Measurements from ENCODE around the gene MESP2. TPM values are rescaled to one million over a fixed set of nuclear protein-coding genes. Genes with fewer than 3 reads are reported as not detected.
A peak's percentile ranks its signal among the peaks of the same experiment; 100 is the strongest.
"Not testable (repeated sequence)": the region's sequence is repeated elsewhere in the genome, so short reads cannot be mapped to it uniquely, and the experiment has no call there.

Gene MESP2
- polyA plus RNA-seq, 3 donors: 0.67 TPM; not detected in 2

DNA sequence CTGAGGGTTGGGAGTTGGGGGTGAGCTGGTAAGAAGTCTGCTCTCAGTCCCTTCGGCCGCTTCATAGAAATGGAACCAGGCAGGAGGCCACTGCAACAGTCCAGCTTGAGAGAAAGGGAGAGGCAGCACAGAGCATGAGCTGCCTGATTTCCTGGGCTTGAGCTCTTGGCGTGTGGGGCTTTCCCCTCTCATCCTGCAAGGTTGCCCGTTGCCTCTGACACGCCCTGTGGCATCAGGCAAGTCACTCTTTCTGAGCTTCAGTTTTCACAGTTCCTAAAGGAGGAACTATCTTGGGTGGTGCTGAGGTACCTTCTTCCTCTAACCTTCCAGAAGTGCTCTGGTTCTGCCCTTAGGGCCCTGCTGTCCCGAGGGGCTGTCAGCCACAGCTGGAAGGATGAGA is 4.9 kb downstream of the MESP2 start:
- H3K27ac Mint-ChIP-seq: peak overlapping the region; percentile 84 to 96 (median 94)
- peaks cover 41% of the 10 kb centered on the region for H3K4me1 Mint-ChIP-seq
- peak overlapping the region in 1 of 2 donors; percentile 70 for H3K4me3 Mint-ChIP-seq
- Histone ChIP-seq H3K79me2 (ENCODE audit: insufficient read depth, low read length) (no peaks in the 10 kb centered on the region), H3K4me1 (ENCODE audit: control insufficient read depth in 1 of 2, insufficient read depth in 2 of 2, low read length in 2 of 2) (peaks cover 34 to 53% of the 10 kb centered on the region in 2 donors), H3K36me3 (replicated peaks in 1 of 2; ENCODE audit: control insufficient read depth in 1 of 2, insufficient read depth in 2 of 2, low read length in 2 of 2) (peaks cover 21% of the 10 kb centered on the region in 2 donors), H3K27me3 (ENCODE audit: control insufficient read depth in 2 of 2, insufficient read depth in 2 of 2, low read length in 2 of 2) (peaks cover 0 to 6% of the 10 kb centered on the region in 2 donors), H3K9ac (ENCODE audit: insufficient read depth, low read length, poor library complexity, severe bottlenecking) (peak overlapping the region; percentile 5), H3K9me3 (replicated peaks in 1 of 2; ENCODE audit: control insufficient read depth in 1 of 2, insufficient read depth in 1 of 2, low read length in 2 of 2) (no peaks in the 10 kb centered on the region), H3K4me3 (replicated peaks in 1 of 3; ENCODE audit: low read depth in 2 of 3, low read length in 3 of 3) (peak overlapping the region in 1 of 3 experiments; percentile 39), H3K4me2 (replicated peaks; ENCODE audit: extremely low read depth, low read length, poor library complexity, severe bottlenecking) (peak overlapping the region; percentile 38), H2AFZ (ENCODE audit: insufficient read depth, low read depth, low read length, poor library complexity, severe bottlenecking) (no peak overlapping the region), H3K27ac (ENCODE audit: low read depth in 1 of 2, low read length in 2 of 2) (peak overlapping the region; percentile 36 to 78), H4K20me1 (ENCODE audit: insufficient read depth, low read length) (peaks cover 28% of the 10 kb centered on the region)
- DNase-seq: peak; percentile 86 to 93 (median 90)
- TF ChIP-seq, protein P1, sequence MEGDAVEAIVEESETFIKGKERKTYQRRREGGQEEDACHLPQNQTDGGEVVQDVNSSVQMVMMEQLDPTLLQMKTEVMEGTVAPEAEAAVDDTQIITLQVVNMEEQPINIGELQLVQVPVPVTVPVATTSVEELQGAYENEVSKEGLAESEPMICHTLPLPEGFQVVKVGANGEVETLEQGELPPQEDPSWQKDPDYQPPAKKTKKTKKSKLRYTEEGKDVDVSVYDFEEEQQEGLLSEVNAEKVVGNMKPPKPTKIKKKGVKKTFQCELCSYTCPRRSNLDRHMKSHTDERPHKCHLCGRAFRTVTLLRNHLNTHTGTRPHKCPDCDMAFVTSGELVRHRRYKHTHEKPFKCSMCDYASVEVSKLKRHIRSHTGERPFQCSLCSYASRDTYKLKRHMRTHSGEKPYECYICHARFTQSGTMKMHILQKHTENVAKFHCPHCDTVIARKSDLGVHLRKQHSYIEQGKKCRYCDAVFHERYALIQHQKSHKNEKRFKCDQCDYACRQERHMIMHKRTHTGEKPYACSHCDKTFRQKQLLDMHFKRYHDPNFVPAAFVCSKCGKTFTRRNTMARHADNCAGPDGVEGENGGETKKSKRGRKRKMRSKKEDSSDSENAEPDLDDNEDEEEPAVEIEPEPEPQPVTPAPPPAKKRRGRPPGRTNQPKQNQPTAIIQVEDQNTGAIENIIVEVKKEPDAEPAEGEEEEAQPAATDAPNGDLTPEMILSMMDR (IDR thresholded peaks at IDR 0.05): no peak
- H3K27me3 Mint-ChIP-seq (ENCODE audit: low read depth in 3 of 3): peaks cover 2 to 8% (median 7%) of the 10 kb centered on the region in 3 donors
- H3K9me3 Mint-ChIP-seq: no peaks in the 10 kb centered on the region
- intact Hi-C loops (cut with micrococcal nuclease): loop anchor here in 1 of 2 donors (2.0 to 5.0 kb wide), 2 partner anchors 40 to 66 kb away; no protein-coding TSS in a partner anchor
- 40% methylated on average over 4 of the region's 6 CpGs for WGBS (ENCODE audit: insufficient coverage)
- peaks cover 17 to 23% of the 10 kb centered on the region in 2 donors for H3K36me3 Mint-ChIP-seq

DNA sequence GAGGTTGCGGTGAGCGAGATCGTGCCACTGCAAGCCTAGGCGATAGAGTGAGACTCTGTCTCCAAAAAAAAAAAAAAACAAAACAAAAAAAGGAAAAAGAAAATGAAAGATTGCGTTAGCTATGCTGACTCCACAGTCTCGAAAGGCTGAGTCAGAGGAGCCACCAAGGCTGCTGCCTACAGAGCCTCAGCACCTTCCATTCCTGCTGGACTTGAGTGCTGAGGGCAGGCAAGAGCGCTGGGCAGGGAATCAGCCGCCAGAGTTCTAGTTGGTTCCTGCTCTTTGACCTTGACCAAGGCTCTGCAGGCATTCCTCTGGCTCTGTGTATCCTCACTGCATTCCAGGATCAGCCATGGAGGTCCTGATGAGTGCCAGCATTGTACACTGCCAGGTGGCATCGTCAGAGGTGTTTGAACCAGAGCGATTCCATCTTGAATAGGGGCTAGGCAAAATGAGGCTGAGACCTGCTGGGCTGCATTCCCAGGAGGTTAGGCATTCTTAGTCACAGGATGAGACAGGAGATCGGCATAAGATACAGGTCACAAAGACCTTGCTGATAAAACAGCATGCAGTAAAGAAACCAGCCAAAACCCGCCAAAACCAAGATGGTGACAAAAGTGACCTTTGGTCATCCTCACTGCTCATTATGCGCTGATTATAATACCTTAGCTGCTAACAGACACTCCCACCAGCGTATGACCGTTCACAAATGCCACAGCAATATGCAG is 5.9 kb downstream of the MESP2 start:
- intact Hi-C loops (cut with micrococcal nuclease): loop anchor here in 1 of 2 donors (2.0 to 5.0 kb wide), 2 partner anchors 39 to 65 kb away; no protein-coding TSS in a partner anchor
- Mint-ChIP-seq H3K27me3 (ENCODE audit: low read depth in 3 of 3) (peaks cover 2 to 7% (median 6%) of the 10 kb centered on the region in 3 donors), H3K4me3 (peak overlapping the region; percentile 11 to 62), H3K36me3 (peaks cover 21 to 31% of the 10 kb centered on the region in 2 donors), H3K27ac (peak overlapping the region; percentile 84 to 96 (median 94)), H3K9me3 (no peaks in the 10 kb centered on the region), H3K4me1 (peaks cover 37% of the 10 kb centered on the region)
- H3K27ac ChIP-seq (ENCODE audit: low read depth in 1 of 2, low read length in 2 of 2): peak overlapping the region; percentile 36 to 78
- no peaks in the 10 kb centered on the region for H3K79me2 ChIP-seq (ENCODE audit: insufficient read depth, low read length)
- H3K36me3 ChIP-seq (replicated peaks in 1 of 2; ENCODE audit: control insufficient read depth in 1 of 2, insufficient read depth in 2 of 2, low read length in 2 of 2): peaks cover 24 to 31% of the 10 kb centered on the region in 2 donors
- H4K20me1 ChIP-seq (ENCODE audit: insufficient read depth, low read length): peaks cover 37% of the 10 kb centered on the region
- DNase-seq: peak; percentile 79 to 88 (median 81)
- H3K9ac ChIP-seq (ENCODE audit: insufficient read depth, low read length, poor library complexity, severe bottlenecking): no peak overlapping the region
- no peaks in the 10 kb centered on the region for H3K9me3 ChIP-seq (replicated peaks in 1 of 2; ENCODE audit: control insufficient read depth in 1 of 2, insufficient read depth in 1 of 2, low read length in 2 of 2)
- H3K27me3 ChIP-seq (ENCODE audit: control insufficient read depth in 2 of 2, insufficient read depth in 2 of 2, low read length in 2 of 2): peaks cover 0 to 2% of the 10 kb centered on the region in 2 donors
- H3K4me3 ChIP-seq (replicated peaks in 1 of 3; ENCODE audit: low read depth in 2 of 3, low read length in 3 of 3): peak overlapping the region in 1 of 3 experiments; percentile 39
- peaks cover 28 to 43% of the 10 kb centered on the region in 2 donors for H3K4me1 ChIP-seq (ENCODE audit: control insufficient read depth in 1 of 2, insufficient read depth in 2 of 2, low read length in 2 of 2)
- TF ChIP-seq, protein P1 (IDR thresholded peaks at IDR 0.05): no peak
- 58% methylated on average over 9 of the region's 15 CpGs for WGBS (ENCODE audit: insufficient coverage)
- no peak overlapping the region for H2AFZ ChIP-seq (ENCODE audit: insufficient read depth, low read depth, low read length, poor library complexity, severe bottlenecking)
- H3K4me2 ChIP-seq (replicated peaks; ENCODE audit: extremely low read depth, low read length, poor library complexity, severe bottlenecking): peak overlapping the region; percentile 38

DNA sequence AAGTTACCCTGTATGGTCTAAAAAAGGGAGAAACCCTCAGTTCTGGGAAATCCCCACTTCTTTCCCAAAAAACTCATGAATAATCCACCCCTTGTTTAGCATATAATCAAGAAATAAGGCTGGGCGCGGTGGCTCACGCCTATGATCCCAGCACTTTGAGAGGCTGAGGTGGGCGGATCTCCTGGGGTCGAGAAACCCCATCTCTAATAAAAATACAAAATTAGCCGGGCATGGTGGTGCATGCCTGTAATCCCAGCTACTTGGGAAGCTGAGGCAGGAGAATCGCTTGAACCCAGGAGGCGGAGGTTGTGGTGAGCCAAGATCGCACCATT is 6.5 kb downstream of the MESP2 start:
- 100% methylated on average over 3 of the region's 9 CpGs for WGBS (ENCODE audit: insufficient coverage)
- Mint-ChIP-seq H3K27ac (peak overlapping the region in 6 of 7 donors; percentile 71 to 94 (median 88)), H3K4me1 (peaks cover 32% of the 10 kb centered on the region), H3K36me3 (peaks cover 25 to 36% of the 10 kb centered on the region in 2 donors)
- H3K36me3 ChIP-seq (replicated peaks in 1 of 2; ENCODE audit: control insufficient read depth in 1 of 2, insufficient read depth in 2 of 2, low read length in 2 of 2): peaks cover 26 to 37% of the 10 kb centered on the region in 2 donors
- intact Hi-C loops (cut with micrococcal nuclease): loop anchor here in 1 of 2 donors (5.0 kb wide), 1 partner anchor 65 kb away; no protein-coding TSS in a partner anchor
- not testable (repeated sequence) for H3K9ac ChIP-seq (ENCODE audit: insufficient read depth, low read length, poor library complexity, severe bottlenecking); H2AFZ ChIP-seq (ENCODE audit: insufficient read depth, low read depth, low read length, poor library complexity, severe bottlenecking); H3K9me3 ChIP-seq (replicated peaks in 1 of 2; ENCODE audit: control insufficient read depth in 1 of 2, insufficient read depth in 1 of 2, low read length in 2 of 2); DNase-seq; H3K4me3 ChIP-seq (replicated peaks in 1 of 3; ENCODE audit: low read depth in 2 of 3, low read length in 3 of 3); H3K79me2 ChIP-seq (ENCODE audit: insufficient read depth, low read length); H3K27me3 Mint-ChIP-seq (ENCODE audit: low read depth in 3 of 3); H3K27me3 ChIP-seq (ENCODE audit: control insufficient read depth in 2 of 2, insufficient read depth in 2 of 2, low read length in 2 of 2); H3K9me3 Mint-ChIP-seq; H3K4me2 ChIP-seq (replicated peaks; ENCODE audit: extremely low read depth, low read length, poor library complexity, severe bottlenecking); H3K4me3 Mint-ChIP-seq
- H3K4me1 ChIP-seq (ENCODE audit: control insufficient read depth in 1 of 2, insufficient read depth in 2 of 2, low read length in 2 of 2): peaks cover 27 to 39% of the 10 kb centered on the region in 2 donors
- H3K27ac ChIP-seq (ENCODE audit: low read depth in 1 of 2, low read length in 2 of 2): peak overlapping the region in 1 of 2 donors; percentile 78
- peaks cover 43% of the 10 kb centered on the region for H4K20me1 ChIP-seq (ENCODE audit: insufficient read depth, low read length)
